Mesenchymal stem cell (in vitro differentiated cells and primary cell): ENCODE results near the gene PPP2R5A.
A peak's percentile ranks its signal among the peaks of the same experiment; 100 is the strongest.
"Not testable (repeated sequence)": the region's sequence is repeated elsewhere in the genome, so short reads cannot be mapped to it uniquely, and the experiment has no call there.

Experiments
- DNase-seq: peaks from one replicate; pipeline ENCODE4 v3.0.0-alpha.2; 2013
- H2AFZ ChIP-seq: one replicate; pipeline ENCODE4 v1.6.1; 2013; ENCODE audit warnings: low read depth, mild to moderate bottlenecking, control low read depth, inconsistent platforms, low read length, moderate library complexity
- H2AK5ac ChIP-seq: 2 replicates; pipeline ENCODE4 v1.6.1; 2013; ENCODE audit warnings: low read length, moderate library complexity, mild to moderate bottlenecking, inconsistent platforms; ENCODE audit not compliant: severe bottlenecking
- H2BK120ac ChIP-seq: one replicate; pipeline ENCODE4 v1.6.1; 2013; ENCODE audit warnings: low read depth, mild to moderate bottlenecking, inconsistent platforms, low read length, moderate library complexity
- H2BK12ac ChIP-seq, 2 experiments: one replicate each; pipeline ENCODE4 v1.6.1; 2013; ENCODE audit warnings: inconsistent platforms in 2 of 2, low read length in 2 of 2, mild to moderate bottlenecking in 2 of 2, moderate library complexity in 2 of 2, control low read depth in 1 of 2
- H2BK15ac ChIP-seq: one replicate; pipeline ENCODE4 v1.6.1; 2013; ENCODE audit warnings: mild to moderate bottlenecking, low read depth, inconsistent platforms; ENCODE audit not compliant: poor library complexity, severe bottlenecking
- H2BK5ac ChIP-seq: 2 replicates; pipeline ENCODE4 v1.6.1; 2013; ENCODE audit warnings: low read depth, mild to moderate bottlenecking, low read length, control low read depth, inconsistent platforms; ENCODE audit not compliant: poor library complexity, severe bottlenecking
- H3K14ac ChIP-seq, 2 experiments: one replicate each; pipeline ENCODE4 v1.6.1; 2013; ENCODE audit warnings: inconsistent platforms in 2 of 2, low read length in 2 of 2, control low read depth in 1 of 2, mild to moderate bottlenecking in 1 of 2, moderate library complexity in 1 of 2
- H3K18ac ChIP-seq, 2 experiments: one replicate each; pipeline ENCODE4 v1.6.1; 2013; ENCODE audit warnings: inconsistent platforms in 2 of 2, low read length in 2 of 2, control low read depth in 1 of 2, low read depth in 1 of 2, mild to moderate bottlenecking in 1 of 2
- H3K23ac ChIP-seq, 2 experiments: one replicate each; pipeline ENCODE4 v1.6.1; 2013; ENCODE audit warnings: inconsistent platforms in 2 of 2, low read length in 2 of 2, mild to moderate bottlenecking in 2 of 2, moderate library complexity in 2 of 2, control low read depth in 1 of 2
- H3K27ac ChIP-seq: 2 replicates; pipeline ENCODE4 v1.5.1; 2013; ENCODE audit warnings: mild to moderate bottlenecking, moderate library complexity, low read length, control low read depth, inconsistent platforms; ENCODE audit not compliant: poor library complexity, severe bottlenecking
- H3K27me3 ChIP-seq, 2 experiments: 2 replicates each; pipeline versions ENCODE4 v1.6.1 to v1.7.0; 2013; ENCODE audit warnings: low read length in 2 of 2, mild to moderate bottlenecking in 2 of 2, moderate library complexity in 2 of 2, control low read depth in 1 of 2, inconsistent platforms in 1 of 2; ENCODE audit not compliant: control insufficient read depth in 1 of 2, insufficient read depth in 1 of 2
- H3K36me3 ChIP-seq, 2 experiments: 2 replicates each; pipeline versions ENCODE4 v1.6.1 to v1.7.0; 2013; ENCODE audit warnings: low read length in 2 of 2, control low read depth in 1 of 2, inconsistent platforms in 1 of 2, low read depth in 1 of 2, mild to moderate bottlenecking in 1 of 2; ENCODE audit not compliant: insufficient read depth in 2 of 2, control insufficient read depth in 1 of 2
- H3K4ac ChIP-seq, 2 experiments: one replicate each; pipeline ENCODE4 v1.6.1; 2013; ENCODE audit warnings: inconsistent platforms in 2 of 2, low read length in 2 of 2, mild to moderate bottlenecking in 2 of 2, moderate library complexity in 2 of 2, control low read depth in 1 of 2, low read depth in 1 of 2
- H3K4me1 ChIP-seq: 2 replicates; pipeline ENCODE4 v1.6.1; 2013; ENCODE audit warnings: low read depth, low read length, control low read depth; ENCODE audit not compliant: control insufficient read depth, insufficient read depth
- H3K4me2 ChIP-seq: 2 replicates; pipeline ENCODE4 v1.6.1; 2013; ENCODE audit warnings: low read length, mild to moderate bottlenecking, inconsistent platforms; ENCODE audit not compliant: poor library complexity, severe bottlenecking
- H3K4me3 ChIP-seq, 2 experiments: 2 replicates each; pipeline versions ENCODE4 v1.5.1 to v1.7.0; 2013; ENCODE audit warnings: low read length in 2 of 2, mild to moderate bottlenecking in 2 of 2, control low read depth in 1 of 2, low read depth in 1 of 2; ENCODE audit not compliant: insufficient read depth in 1 of 2
- H3K79me1 ChIP-seq: replicated peaks from 2 replicates; pipeline ENCODE4 v1.6.1; 2013; ENCODE audit warnings: mild to moderate bottlenecking, control low read depth, low read length, inconsistent platforms; ENCODE audit not compliant: poor library complexity, severe bottlenecking
- H3K9ac ChIP-seq: 2 replicates; pipeline ENCODE4 v1.7.0; 2013; ENCODE audit warnings: mild to moderate bottlenecking, low read length, moderate library complexity
- H3K9me3 ChIP-seq: 2 replicates; pipeline ENCODE4 v1.7.0; 2013; ENCODE audit warnings: mild to moderate bottlenecking, low read length; ENCODE audit not compliant: control insufficient read depth
- H4K8ac ChIP-seq: one replicate; pipeline ENCODE4 v1.6.1; 2013; ENCODE audit warnings: inconsistent platforms, mild to moderate bottlenecking, low read length, moderate library complexity
- H4K91ac ChIP-seq: one replicate; pipeline ENCODE4 v1.6.1; 2013; ENCODE audit warnings: mild to moderate bottlenecking, low read length, inconsistent platforms
- WGBS: methylation state at CpG from one replicate; pipeline ENCODE4 v1.1.7; 2013; ENCODE audit warnings: mixed read lengths; 5-methylcytosine and 5-hydroxymethylcytosine counted together

Gene PPP2R5A

DNA sequence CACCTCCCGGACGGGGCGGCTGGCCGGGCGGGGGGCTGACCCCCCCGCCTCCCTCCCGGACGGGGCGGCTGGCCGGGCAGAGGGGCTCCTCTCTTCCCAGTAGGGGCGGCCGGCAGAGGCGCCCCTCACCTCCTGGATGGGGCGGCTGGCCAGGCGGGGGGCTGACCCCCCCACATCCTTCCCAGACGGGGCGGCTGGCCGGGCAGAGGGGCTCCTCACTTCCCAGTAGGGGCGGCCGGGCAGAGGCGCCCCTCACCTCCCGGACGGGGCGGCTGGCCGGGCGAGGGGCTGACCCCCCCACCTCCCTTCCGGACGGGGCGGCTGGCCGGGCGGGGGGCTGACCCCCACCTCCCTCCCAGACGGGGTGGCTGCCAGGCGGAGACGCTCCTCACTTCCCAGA is 35.8 kb downstream of the PPP2R5A start:
- not testable (repeated sequence) for H3K4me2 ChIP-seq, H2BK120ac ChIP-seq, H3K27ac ChIP-seq, H3K9me3 ChIP-seq, H3K9ac ChIP-seq, H3K4me3 ChIP-seq, H4K8ac ChIP-seq, H2BK5ac ChIP-seq, DNase-seq, H3K4me1 ChIP-seq, H3K27me3 ChIP-seq, H2AFZ ChIP-seq, H3K79me1 ChIP-seq, H2BK12ac ChIP-seq, H3K23ac ChIP-seq, H2AK5ac ChIP-seq, H3K4ac ChIP-seq, H4K91ac ChIP-seq, H3K14ac ChIP-seq, H3K18ac ChIP-seq, H3K36me3 ChIP-seq, H2BK15ac ChIP-seq
- WGBS, result no CpG with 5 or more reads among the region's 34 CpGs

GRCh38 chr1:212323066-212323465 is 37.9 kb downstream of the PPP2R5A start:
- H3K79me1 ChIP-seq, result no peaks in the 10 kb centered on the region
- H3K4me2 ChIP-seq, result no peak overlapping the region
- no peak overlapping the region for H2BK15ac ChIP-seq
- H4K91ac ChIP-seq, result no peak overlapping the region
- H3K9me3 ChIP-seq, result no peaks in the 10 kb centered on the region
- DNase-seq, result no peak
- H2BK12ac ChIP-seq, result no peak overlapping the region
- WGBS, result 83% methylated on average over 1 of the region's 3 CpGs
- H3K4me1 ChIP-seq, result no peaks in the 10 kb centered on the region
- H3K27me3 ChIP-seq, result no peaks in the 10 kb centered on the region
- H2BK120ac ChIP-seq, result no peak overlapping the region
- H3K23ac ChIP-seq, result no peak overlapping the region
- H2AK5ac ChIP-seq, result no peak overlapping the region
- H4K8ac ChIP-seq, result no peak overlapping the region
- no peak overlapping the region for H3K27ac ChIP-seq
- H3K9ac ChIP-seq, result no peak overlapping the region
- H3K4ac ChIP-seq, result no peak overlapping the region
- H3K14ac ChIP-seq, result no peak overlapping the region
- no peaks in the 10 kb centered on the region for H3K36me3 ChIP-seq
- no peak overlapping the region for H2AFZ ChIP-seq
- H3K18ac ChIP-seq, result no peak overlapping the region
- no peak overlapping the region for H2BK5ac ChIP-seq
- H3K4me3 ChIP-seq, result no peak overlapping the region

- Histone ChIP-seq H3K79me1 (peaks cover 1% of the 10 kb centered on the region), H3K18ac (no peak overlapping the region), H3K36me3 (no peaks in the 10 kb centered on the region), H2AFZ (no peak overlapping the region), H2BK5ac (no peak overlapping the region), H2BK120ac (no peak overlapping the region), H3K4ac (no peak overlapping the region), H3K27me3 (no peaks in the 10 kb centered on the region), H4K91ac (no peak overlapping the region), H3K4me1 (no peaks in the 10 kb centered on the region), H2AK5ac (no peak overlapping the region), H3K27ac (no peak overlapping the region), H3K23ac (no peak overlapping the region), H4K8ac (no peak overlapping the region), H3K14ac (no peak overlapping the region), H3K9me3 (no peaks in the 10 kb centered on the region), H2BK12ac (no peak overlapping the region), H3K4me2 (no peak overlapping the region), H3K4me3 (no peak overlapping the region), H3K9ac (no peak overlapping the region), H2BK15ac (no peak overlapping the region)
- WGBS, result no CpG with 5 or more reads among the region's 3 CpGs
- DNase-seq, result no peak
Measured at GRCh38 chr1:212326541-212326940, 41.3 kb downstream of the PPP2R5A start.

DNA sequence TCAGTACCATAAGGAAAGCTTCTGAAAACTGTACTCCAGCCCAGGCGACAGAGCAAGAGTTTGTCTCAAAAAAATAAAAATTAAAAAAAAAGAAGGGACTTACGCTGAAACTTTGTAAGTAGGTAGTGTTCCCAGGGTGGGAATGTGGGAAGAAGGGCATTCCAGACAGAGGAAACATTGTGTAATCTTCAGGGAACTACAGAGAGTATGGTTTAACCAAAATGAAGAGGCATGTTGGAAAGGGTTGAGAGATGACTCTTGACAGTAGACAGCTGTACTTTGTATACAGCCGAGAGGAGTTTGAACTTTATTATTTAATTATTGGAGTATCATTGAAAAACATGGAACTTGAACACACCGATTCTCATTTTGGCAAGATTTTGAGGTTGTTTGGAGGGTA is 43.0 kb downstream of the PPP2R5A start:
- Histone ChIP-seq H2AK5ac (no peak overlapping the region), H3K27ac (no peak overlapping the region), H3K4me3 (no peak overlapping the region), H2BK12ac (no peak overlapping the region), H2BK15ac (no peak overlapping the region), H3K79me1 (peaks cover 1% of the 10 kb centered on the region), H2BK120ac (no peak overlapping the region), H2AFZ (no peak overlapping the region), H3K27me3 (no peaks in the 10 kb centered on the region), H3K14ac (no peak overlapping the region), H2BK5ac (no peak overlapping the region), H3K4me2 (no peak overlapping the region), H3K9me3 (no peaks in the 10 kb centered on the region), H4K8ac (no peak overlapping the region), H3K4ac (no peak overlapping the region), H3K36me3 (peaks cover 0 to 2% of the 10 kb centered on the region in 2 experiments), H3K23ac (no peak overlapping the region), H3K4me1 (no peaks in the 10 kb centered on the region), H4K91ac (no peak overlapping the region), H3K9ac (no peak overlapping the region), H3K18ac (no peak overlapping the region)
- WGBS, result 91% methylated on average over 4 of the region's 4 CpGs
- peak; percentile 33 for DNase-seq
